Stimulated activated CD4-positive, alpha-beta T cell treated with anti-CD3 and anti-CD28 coated beads, TNF-alpha, amount 100 ng/mL, for 24 hours (primary cell): ENCODE results near the gene GABRB2.
"Not testable (repeated sequence)": the region's sequence is repeated elsewhere in the genome, so short reads cannot be mapped to it uniquely, and the experiment has no call there.

Experiments used
- DNase-seq, 3 experiments: peaks; one replicate each; pipeline ENCODE4 v3.0.0-alpha.2; 2020; ENCODE audit warnings: low read depth in 3 of 3

Gene GABRB2

GRCh38 chr5:161245846-161246245 lies 300.7 kb downstream of the GABRB2 start:
- not testable (repeated sequence) for DNase-seq
